T-helper 1 cell treated with Interleukin-12 subunit alpha and Interleukin-12 subunit beta and Interleukin-4 antibody, amounts not matched to agents 30 μg/mL and 1 μg/mL, for 36 hours (primary cell): Measurements from ENCODE around the gene SCT.

Source experiments
- H3K27ac Mint-ChIP-seq: one replicate; pipeline ENCODE4 v1.8.0; 2021; ENCODE audit warnings: mild to moderate bottlenecking, mixed read lengths
- H3K27me3 Mint-ChIP-seq: one replicate; pipeline ENCODE4 v1.8.0; 2021; ENCODE audit warnings: low read depth, mixed read lengths
- H3K36me3 Mint-ChIP-seq: one replicate; pipeline ENCODE4 v1.8.0; 2021; ENCODE audit warnings: low read depth, mixed read lengths
- H3K4me1 Mint-ChIP-seq: one replicate; pipeline ENCODE4 v1.8.0; 2021; ENCODE audit warnings: low read depth, mixed read lengths
- H3K4me3 Mint-ChIP-seq: one replicate; pipeline ENCODE4 v1.8.0; 2021; ENCODE audit warnings: mild to moderate bottlenecking, moderate library complexity, mixed read lengths
- H3K9me3 Mint-ChIP-seq: one replicate; pipeline ENCODE4 v1.8.0; 2021; ENCODE audit warnings: mixed read lengths

Gene SCT

GRCh38 chr11:612961-613300 is 14.1 kb downstream of the SCT start:
- H3K36me3 Mint-ChIP-seq: peaks cover 29% of the 10 kb centered on the region
- H3K9me3 Mint-ChIP-seq: no peaks in the 10 kb centered on the region
- H3K4me3 Mint-ChIP-seq: no peak overlapping the region
- H3K4me1 Mint-ChIP-seq: peaks cover 13% of the 10 kb centered on the region
- no peaks in the 10 kb centered on the region for H3K27me3 Mint-ChIP-seq
- H3K27ac Mint-ChIP-seq: no peak overlapping the region

- H3K4me3 Mint-ChIP-seq: peak overlapping the region; percentile 70
- H3K9me3 Mint-ChIP-seq: no peaks in the 10 kb centered on the region
- no peaks in the 10 kb centered on the region for H3K27me3 Mint-ChIP-seq
- peak overlapping the region; percentile 81 for H3K27ac Mint-ChIP-seq
- peaks cover 29% of the 10 kb centered on the region for H3K36me3 Mint-ChIP-seq
- H3K4me1 Mint-ChIP-seq: peaks cover 13% of the 10 kb centered on the region
Measured at GRCh38 chr11:612201-612960, 14.6 kb downstream of the SCT start.

GRCh38 chr11:611001-611996 is 15.7 kb downstream of the SCT start:
- no peak overlapping the region for H3K27ac Mint-ChIP-seq
- H3K4me3 Mint-ChIP-seq: no peak overlapping the region
- peaks cover 13% of the 10 kb centered on the region for H3K4me1 Mint-ChIP-seq
- peaks cover 34% of the 10 kb centered on the region for H3K36me3 Mint-ChIP-seq
- H3K27me3 Mint-ChIP-seq: no peaks in the 10 kb centered on the region
- no peaks in the 10 kb centered on the region for H3K9me3 Mint-ChIP-seq

GRCh38 chr11:610146-610801 is 16.7 kb downstream of the SCT start:
- peaks cover 11% of the 10 kb centered on the region for H3K4me1 Mint-ChIP-seq

GRCh38 chr11:609341-609811 is 17.6 kb downstream of the SCT start:
- H3K4me3 Mint-ChIP-seq: no peak overlapping the region
- peaks cover 7% of the 10 kb centered on the region for H3K4me1 Mint-ChIP-seq
- H3K36me3 Mint-ChIP-seq: peaks cover 33% of the 10 kb centered on the region
- no peaks in the 10 kb centered on the region for H3K9me3 Mint-ChIP-seq
- H3K27me3 Mint-ChIP-seq: no peaks in the 10 kb centered on the region
- H3K27ac Mint-ChIP-seq: no peak overlapping the region

More at GRCh38 chr11:610146-610801, 16.7 kb downstream of the SCT start:
- Mint-ChIP-seq H3K27me3 (no peaks in the 10 kb centered on the region), H3K9me3 (no peaks in the 10 kb centered on the region), H3K36me3 (peaks cover 33% of the 10 kb centered on the region), H3K27ac (no peak overlapping the region), H3K4me3 (no peak overlapping the region)

- Mint-ChIP-seq H3K36me3 (peaks cover 34% of the 10 kb centered on the region), H3K4me3 (no peak overlapping the region), H3K27ac (no peak overlapping the region), H3K27me3 (no peaks in the 10 kb centered on the region), H3K9me3 (no peaks in the 10 kb centered on the region), H3K4me1 (peaks cover 4% of the 10 kb centered on the region)
Measured at GRCh38 chr11:608791-609251, 18.2 kb downstream of the SCT start.

GRCh38 chr11:607971-608659 is 18.9 kb downstream of the SCT start:
- Mint-ChIP-seq H3K27me3 (no peaks in the 10 kb centered on the region), H3K4me3 (no peak overlapping the region), H3K27ac (no peak overlapping the region), H3K36me3 (peaks cover 32% of the 10 kb centered on the region), H3K9me3 (no peaks in the 10 kb centered on the region), H3K4me1 (peaks cover 4% of the 10 kb centered on the region)

- Mint-ChIP-seq H3K4me3 (no peak overlapping the region), H3K9me3 (no peaks in the 10 kb centered on the region), H3K27me3 (no peaks in the 10 kb centered on the region), H3K36me3 (peaks cover 28% of the 10 kb centered on the region), H3K4me1 (peaks cover 4% of the 10 kb centered on the region), H3K27ac (no peak overlapping the region)
Measured at GRCh38 chr11:607020-607780, 19.8 kb downstream of the SCT start.

GRCh38 chr11:606245-606644 is 20.7 kb downstream of the SCT start:
- peaks cover 2% of the 10 kb centered on the region for H3K4me1 Mint-ChIP-seq
- no peak overlapping the region for H3K27ac Mint-ChIP-seq
- no peaks in the 10 kb centered on the region for H3K27me3 Mint-ChIP-seq
- peaks cover 30% of the 10 kb centered on the region for H3K36me3 Mint-ChIP-seq
- no peak overlapping the region for H3K4me3 Mint-ChIP-seq
- H3K9me3 Mint-ChIP-seq: no peaks in the 10 kb centered on the region

GRCh38 chr11:605286-606129 is 21.5 kb downstream of the SCT start:
- H3K9me3 Mint-ChIP-seq: no peaks in the 10 kb centered on the region
- H3K36me3 Mint-ChIP-seq: peaks cover 26% of the 10 kb centered on the region
- H3K27ac Mint-ChIP-seq: peak overlapping the region; percentile 26
- no peak overlapping the region for H3K4me3 Mint-ChIP-seq
- no peaks in the 10 kb centered on the region for H3K4me1 Mint-ChIP-seq
- H3K27me3 Mint-ChIP-seq: no peaks in the 10 kb centered on the region

- Mint-ChIP-seq H3K27me3 (no peaks in the 10 kb centered on the region), H3K27ac (no peak overlapping the region), H3K36me3 (peaks cover 25% of the 10 kb centered on the region), H3K4me3 (no peak overlapping the region), H3K4me1 (no peaks in the 10 kb centered on the region), H3K9me3 (no peaks in the 10 kb centered on the region)
Measured at GRCh38 chr11:603154-603553, 23.8 kb downstream of the SCT start.

- H3K4me3 Mint-ChIP-seq: no peak overlapping the region
- no peaks in the 10 kb centered on the region for H3K27me3 Mint-ChIP-seq
- H3K36me3 Mint-ChIP-seq: peaks cover 26% of the 10 kb centered on the region
- H3K27ac Mint-ChIP-seq: no peak overlapping the region
- no peaks in the 10 kb centered on the region for H3K9me3 Mint-ChIP-seq
- H3K4me1 Mint-ChIP-seq: no peaks in the 10 kb centered on the region
Measured at GRCh38 chr11:601573-602245, 25.3 kb downstream of the SCT start.
